GM12873 (cell line): ENCODE results near the gene MAN2B1.

Source experiments
- CTCF ChIP-seq: IDR thresholded peaks from 2 replicates; pipeline ENCODE4 v1.5.1; 2012; ENCODE audit warnings: low read depth, mild to moderate bottlenecking, moderate library complexity, low read length, control low read depth; ENCODE audit not compliant: insufficient read depth; ENCODE audit errors: missing control alignments

Gene MAN2B1

GRCh38 chr19:12611361-12611699 is 55.2 kb downstream of the MAN2B1 start:
- TF ChIP-seq CTCF, result no peak

GRCh38 chr19:12610540-12611360 is 55.8 kb downstream of the MAN2B1 start, which contains the start of the genes ZNF490 and ZNF791:
TSS of gene ZNF490 (minus strand) at chr19:12610813. CDS start at chr19:12610680, 133 bp downstream.
TSS of gene ZNF791 (plus strand) at chr19:12610920. CDS start at chr19:12611080, 160 bp downstream.
- no peak for TF ChIP-seq CTCF

GRCh38 chr19:12607631-12608030 is 58.9 kb downstream of the MAN2B1 start:
- TF ChIP-seq CTCF, result no peak

- no peak for TF ChIP-seq CTCF
Measured at GRCh38 chr19:12606796-12607195, 59.7 kb downstream of the MAN2B1 start.

GRCh38 chr19:12603714-12604113 is 62.8 kb downstream of the MAN2B1 start:
- no peak for TF ChIP-seq CTCF

- no peak for TF ChIP-seq CTCF
Measured at GRCh38 chr19:12597594-12597993, 68.9 kb downstream of the MAN2B1 start.

GRCh38 chr19:12596927-12597548 is 69.5 kb downstream of the MAN2B1 start:
- no peak for TF ChIP-seq CTCF
